ENCODE measurements around the gene PADI3.

The PADI3 gene

DNA sequence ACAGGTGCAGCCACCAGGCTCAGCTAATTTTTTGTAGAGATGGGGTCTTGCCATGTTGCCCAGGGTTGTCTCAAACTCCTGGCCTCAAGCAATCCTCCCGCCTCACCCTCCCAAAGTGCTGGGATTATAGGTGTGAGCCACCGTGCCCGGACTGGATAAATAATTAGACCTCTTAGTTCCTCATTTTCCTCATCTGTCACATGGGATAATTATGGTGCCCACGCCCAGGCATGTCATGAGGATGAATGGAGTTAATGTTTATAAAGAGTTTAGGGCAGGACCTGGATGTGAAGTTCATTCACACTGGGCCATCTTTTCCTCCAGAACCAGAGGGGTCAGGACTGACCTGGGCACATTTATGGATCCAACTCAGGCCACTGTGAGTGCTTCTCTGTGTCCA, 23.7 kb downstream of the PADI3 start:
- no peak overlapping the region for H3K4me3 ChIP-seq
- TF ChIP-seq, protein P1, sequence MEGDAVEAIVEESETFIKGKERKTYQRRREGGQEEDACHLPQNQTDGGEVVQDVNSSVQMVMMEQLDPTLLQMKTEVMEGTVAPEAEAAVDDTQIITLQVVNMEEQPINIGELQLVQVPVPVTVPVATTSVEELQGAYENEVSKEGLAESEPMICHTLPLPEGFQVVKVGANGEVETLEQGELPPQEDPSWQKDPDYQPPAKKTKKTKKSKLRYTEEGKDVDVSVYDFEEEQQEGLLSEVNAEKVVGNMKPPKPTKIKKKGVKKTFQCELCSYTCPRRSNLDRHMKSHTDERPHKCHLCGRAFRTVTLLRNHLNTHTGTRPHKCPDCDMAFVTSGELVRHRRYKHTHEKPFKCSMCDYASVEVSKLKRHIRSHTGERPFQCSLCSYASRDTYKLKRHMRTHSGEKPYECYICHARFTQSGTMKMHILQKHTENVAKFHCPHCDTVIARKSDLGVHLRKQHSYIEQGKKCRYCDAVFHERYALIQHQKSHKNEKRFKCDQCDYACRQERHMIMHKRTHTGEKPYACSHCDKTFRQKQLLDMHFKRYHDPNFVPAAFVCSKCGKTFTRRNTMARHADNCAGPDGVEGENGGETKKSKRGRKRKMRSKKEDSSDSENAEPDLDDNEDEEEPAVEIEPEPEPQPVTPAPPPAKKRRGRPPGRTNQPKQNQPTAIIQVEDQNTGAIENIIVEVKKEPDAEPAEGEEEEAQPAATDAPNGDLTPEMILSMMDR (IDR thresholded peaks at IDR 0.05): no peak
- DNase-seq (ENCODE audit: low spot score): no peak
- no peak overlapping the region for H3K27ac ChIP-seq

DNA sequence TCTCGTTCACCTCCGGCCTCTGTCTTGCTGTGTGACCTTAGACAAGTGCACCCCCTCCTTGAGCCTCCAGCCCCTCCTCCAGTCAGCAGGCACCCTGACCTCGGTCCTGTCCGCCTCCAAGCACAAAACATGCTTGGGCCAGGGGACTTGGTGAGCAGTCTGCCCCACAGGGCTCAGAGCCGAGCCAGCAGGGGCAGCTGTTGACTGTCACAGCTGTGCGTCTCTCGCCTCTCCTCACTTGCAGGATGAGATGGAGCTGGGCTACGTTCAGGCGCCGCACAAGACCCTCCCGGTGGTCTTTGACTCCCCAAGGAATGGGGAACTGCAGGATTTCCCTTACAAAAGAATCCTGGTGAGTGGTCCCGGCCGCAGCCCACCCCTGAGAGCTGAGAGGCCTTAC, 24.2 kb downstream of the PADI3 start:
- no peak overlapping the region for H3K4me3 ChIP-seq
- TF ChIP-seq, protein P1 (IDR thresholded peaks at IDR 0.05): no peak
- H3K27ac ChIP-seq: no peak overlapping the region
- no peak for DNase-seq (ENCODE audit: low spot score)

- TF ChIP-seq, protein P1 (IDR thresholded peaks at IDR 0.05): no peak
- Histone ChIP-seq H3K4me3 (no peak overlapping the region), H3K27ac (no peak overlapping the region)
- no peak for DNase-seq (ENCODE audit: low spot score)
Observed at GRCh38 chr1:17274186-17275170, 25.6 kb downstream of the PADI3 start.

DNA sequence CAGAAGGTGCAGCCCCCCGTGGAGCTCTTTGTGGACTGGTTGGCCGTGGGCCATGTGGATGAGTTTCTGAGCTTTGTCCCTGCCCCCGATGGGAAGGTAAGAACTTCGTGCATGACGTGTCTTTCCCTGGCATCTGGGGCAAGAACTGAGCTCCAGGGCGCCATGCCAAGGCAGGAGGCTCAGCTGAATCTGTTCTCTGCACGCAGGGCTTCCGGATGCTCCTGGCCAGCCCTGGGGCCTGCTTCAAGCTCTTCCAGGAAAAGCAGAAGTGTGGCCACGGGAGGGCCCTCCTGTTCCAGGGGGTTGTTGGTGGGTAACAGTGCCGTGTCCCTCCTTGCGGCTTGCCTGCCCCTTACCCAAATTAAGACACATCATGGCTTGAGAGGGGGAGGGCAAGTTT, 27.7 kb downstream of the PADI3 start:
- TF ChIP-seq, protein P1 (IDR thresholded peaks at IDR 0.05): no peak

GRCh38 chr1:17277511-17278159, 28.7 kb downstream of the PADI3 start:
- no peak overlapping the region for H3K27ac ChIP-seq
- no peak overlapping the region for H3K4me3 ChIP-seq
- DNase-seq (ENCODE audit: low spot score): no peak
- TF ChIP-seq, protein P1 (IDR thresholded peaks at IDR 0.05): no peak

More for the DNA sequence above, 27.7 kb downstream of the PADI3 start:
- no peak overlapping the region for H3K27ac ChIP-seq
- no peak overlapping the region for H3K4me3 ChIP-seq
- no peak for DNase-seq (ENCODE audit: low spot score)

GRCh38 chr1:17278996-17279830, 30.3 kb downstream of the PADI3 start:
- TF ChIP-seq, protein P1 (IDR thresholded peaks at IDR 0.05): no peak

More at GRCh38 chr1:17278996-17279830, 30.3 kb downstream of the PADI3 start:
- Histone ChIP-seq H3K27ac (no peak overlapping the region), H3K4me3 (no peak overlapping the region)
- no peak for DNase-seq (ENCODE audit: low spot score)
